Adrenal gland (tissue), 12 donors: ENCODE data around the gene SCCPDH. TPM values are rescaled to one million over a fixed set of nuclear protein-coding genes. Genes with fewer than 3 reads are reported as not detected.

Experiments used
- DNase-seq, 7 donors: peaks; one replicate each; pipeline ENCODE4 v3.0.0-alpha.2; 2019 to 2020
- H3K27ac ChIP-seq, 5 donors: fragments of 200-600 bp; sonication (generic) in 4 of 5; 1 replicate in 3 of 5; 2 replicates in 2 of 5; pipeline versions ENCODE4 v1.5.1 to v1.8.0; 2016 to 2020; ENCODE audit warnings: mild to moderate bottlenecking in 1 of 5
- H3K27me3 ChIP-seq: fragments of 200-600 bp; 2 replicates; pipeline ENCODE4 v1.8.0; 2021
- H3K36me3 ChIP-seq, 2 donors: fragments of 200-600 bp; replicated peaks in 1 of 2; 1 replicate in 1 of 2; 2 replicates in 1 of 2; pipeline versions ENCODE4 v1.5.1 to v1.8.0; 2018 to 2022
- H3K4me1 ChIP-seq, 2 donors: fragments of 200-600 bp; replicated peaks in 1 of 2; 1 replicate in 1 of 2; 2 replicates in 1 of 2; pipeline versions ENCODE4 v1.5.1 to v1.8.0; 2018 to 2021
- H3K4me3 ChIP-seq, 4 donors: fragments of 200-600 bp; sonication (generic) in 3 of 4; one replicate each; pipeline ENCODE4 v1.5.1; 2016 to 2018
- H3K9me3 ChIP-seq, 3 donors: fragments of 200-600 bp; sonication (generic) in 1 of 3; replicated peaks in 1 of 3; 1 replicate in 2 of 3; 2 replicates in 1 of 3; pipeline versions ENCODE4 v1.5.1 to v1.8.0; 2016 to 2021
- POLR2A ChIP-seq, 2 donors: fragments of 450-650 bp; IDR thresholded peaks; one replicate each; pipeline ENCODE4 v1.6.1; 2017; ENCODE audit warnings: antibody characterized with exemption in 2 of 2, mild to moderate bottlenecking in 2 of 2, moderate library complexity in 1 of 2
- WGBS, 4 donors: extraction: QIAGEN DNeasy Blood & Tissue Kit in 2 of 4; methylation state at CpG; one replicate each; pipeline versions ENCODE4 v1.1.5 to v1.1.7; 2013 to 2017; 5-methylcytosine and 5-hydroxymethylcytosine counted together
- intact Hi-C, 2 donors: fragments of 100-400 bp; cut with DNase I; formaldehyde crosslinking; loops; one replicate each; pipeline versions ENCODE4 v1.14.1 to v1.15.0; 2022 to 2023
- polyA plus RNA-seq, 3 donors: library from polyadenylated mRNA; stranded (reverse); fragments of 200-250 nt in 2 of 3; fragments of 350-450 nt in 1 of 3; fragmentation: Illumina TruSeq in 1 of 3; extraction: RNeasy Lipid Tissue Mini Kit (QIAGEN cat#74804) in 1 of 3; gene quantifications; one replicate each; pipeline ENCODE4 v1.2.3, GENCODE V29; 2013 to 2014
- total RNA-seq, 9 donors: library from RNA; depleted of rRNA in 4 of 9; stranded (reverse); fragments of >200 nt in 4 of 9; fragments of 120-200 nt in 1 of 9; fragmentation: NEBNext Ultra II Directional in 1 of 9; extraction: Animal tissue kit (Norgen Biotek cat#: 25700) in 1 of 9; gene quantifications; one replicate each; pipeline versions ENCODE4 v1.1.0 to v1.2.4, GENCODE V29; 2013 to 2023
- TF ChIP-seq, protein P1 (sequence below), 6 experiments: fragments of 450-650 bp in 4 of 6; fragments of 200-600 bp in 2 of 6; sonication (generic) in 1 of 6; IDR thresholded peaks; 1 replicate in 5 of 6; 2 replicates in 1 of 6; pipeline versions ENCODE4 v1.5.1 to v1.8.0; 2016 to 2021; ENCODE audit warnings: antibody characterized with exemption in 6 of 6, mild to moderate bottlenecking in 2 of 6, moderate library complexity in 1 of 6
- donor health status: healthy with polysubstance abuse.
- donor health status: Bipolar disorder and iron deficiency.
- donor health status: DM: yes; HTN: yes; CAD: no.
- donor health status: DM: no; HTN: no; CAD: no.
- donor health status: DM: no; HTN: no; CAD: no.
- donor health status: DM: yes; HTN: yes; CAD: no.

SCCPDH gene
- total and polyA plus RNA-seq, 12 donors, result 12.0 to 180 (median 60.7) TPM

DNA sequence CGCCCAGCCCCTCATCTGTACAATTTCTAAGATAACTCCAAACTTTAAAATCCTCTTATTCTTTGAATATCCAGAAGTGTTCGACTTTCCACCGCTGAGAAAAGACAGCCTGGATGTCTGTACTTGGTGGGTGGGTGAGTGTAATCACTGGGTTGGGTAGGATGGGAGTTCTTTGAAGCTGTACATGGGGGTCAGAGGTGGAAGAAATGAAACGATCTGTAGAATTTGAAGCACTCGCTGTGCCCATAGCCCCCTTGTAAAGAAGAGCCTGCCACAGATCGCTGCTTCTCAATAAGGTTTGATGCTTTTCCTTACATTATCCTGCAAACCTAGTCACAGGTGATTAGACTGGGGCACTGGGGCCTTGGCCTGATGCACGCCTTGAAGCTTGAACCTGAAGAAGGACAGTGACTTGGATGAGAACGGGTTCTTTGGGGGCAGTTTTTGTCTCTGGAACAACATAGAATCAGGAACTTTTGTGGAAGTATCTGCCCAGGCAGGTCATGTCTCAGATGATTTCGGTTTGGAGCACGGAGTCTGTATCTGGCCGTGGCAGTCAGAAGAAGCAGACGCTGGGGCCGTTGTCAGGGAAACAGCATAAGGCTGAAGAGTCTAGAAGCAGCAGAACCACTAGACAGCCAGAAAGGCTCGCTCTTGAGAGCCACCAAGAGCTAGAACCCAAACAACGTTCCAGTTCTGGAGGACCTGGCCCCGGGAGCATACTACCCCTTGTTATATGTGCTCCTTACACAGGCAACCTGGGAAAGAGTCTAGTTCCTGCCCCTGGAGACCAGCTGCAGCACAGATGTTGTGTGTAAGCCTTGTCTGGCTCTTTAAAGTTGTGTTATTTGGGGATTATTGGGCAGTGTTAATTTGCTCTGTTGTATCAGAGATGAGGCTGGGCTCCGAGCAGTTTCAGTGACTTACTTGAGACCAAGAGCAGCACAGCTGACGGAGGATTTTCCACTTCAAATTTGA, 45.1 kb upstream of the SCCPDH start:
- Histone ChIP-seq H3K27me3 (no peaks in the 10 kb centered on the region), H3K36me3 (no peaks in the 10 kb centered on the region), H3K4me3 (no peak overlapping the region), H3K27ac (peak overlapping the region in 1 of 5 donors; percentile 26), H3K9me3 (no peaks in the 10 kb centered on the region), H3K4me1 (peaks cover 0 to 14% of the 10 kb centered on the region in 2 donors)
- no peak for DNase-seq
- WGBS, 4 donors, result 77 to 81% (median 79%) methylated on average over 18 of the region's 18 CpGs
- no peak for TF ChIP-seq POLR2A (IDR thresholded peaks at IDR 0.05)
- TF ChIP-seq, protein P1, sequence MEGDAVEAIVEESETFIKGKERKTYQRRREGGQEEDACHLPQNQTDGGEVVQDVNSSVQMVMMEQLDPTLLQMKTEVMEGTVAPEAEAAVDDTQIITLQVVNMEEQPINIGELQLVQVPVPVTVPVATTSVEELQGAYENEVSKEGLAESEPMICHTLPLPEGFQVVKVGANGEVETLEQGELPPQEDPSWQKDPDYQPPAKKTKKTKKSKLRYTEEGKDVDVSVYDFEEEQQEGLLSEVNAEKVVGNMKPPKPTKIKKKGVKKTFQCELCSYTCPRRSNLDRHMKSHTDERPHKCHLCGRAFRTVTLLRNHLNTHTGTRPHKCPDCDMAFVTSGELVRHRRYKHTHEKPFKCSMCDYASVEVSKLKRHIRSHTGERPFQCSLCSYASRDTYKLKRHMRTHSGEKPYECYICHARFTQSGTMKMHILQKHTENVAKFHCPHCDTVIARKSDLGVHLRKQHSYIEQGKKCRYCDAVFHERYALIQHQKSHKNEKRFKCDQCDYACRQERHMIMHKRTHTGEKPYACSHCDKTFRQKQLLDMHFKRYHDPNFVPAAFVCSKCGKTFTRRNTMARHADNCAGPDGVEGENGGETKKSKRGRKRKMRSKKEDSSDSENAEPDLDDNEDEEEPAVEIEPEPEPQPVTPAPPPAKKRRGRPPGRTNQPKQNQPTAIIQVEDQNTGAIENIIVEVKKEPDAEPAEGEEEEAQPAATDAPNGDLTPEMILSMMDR (IDR thresholded peaks at IDR 0.05), result no peak
- intact Hi-C loops, result no loop called here

- Histone ChIP-seq H3K9me3 (no peaks in the 10 kb centered on the region), H3K27me3 (no peaks in the 10 kb centered on the region), H3K27ac (peak overlapping the region in 1 of 5 donors; percentile 26), H3K4me1 (peaks cover 0 to 14% of the 10 kb centered on the region in 2 donors), H3K4me3 (no peak overlapping the region), H3K36me3 (no peaks in the 10 kb centered on the region)
- TF ChIP-seq, protein P1 (IDR thresholded peaks at IDR 0.05), result no peak
- TF ChIP-seq POLR2A (IDR thresholded peaks at IDR 0.05), result no peak
- WGBS, 4 donors, result 58 to 68% (median 61%) methylated on average over 1 of the region's 1 CpG
- no peak for DNase-seq
- intact Hi-C loops, result loop anchor here (10.0 kb wide), 2 partner anchors 75 to 175 kb away; partner anchors contain the start of gene SMYD3 (in 1 of the 2)
These were observed 44.4 kb upstream of the SCCPDH start for GRCh38 chr1:246679794-246680177.

DNA sequence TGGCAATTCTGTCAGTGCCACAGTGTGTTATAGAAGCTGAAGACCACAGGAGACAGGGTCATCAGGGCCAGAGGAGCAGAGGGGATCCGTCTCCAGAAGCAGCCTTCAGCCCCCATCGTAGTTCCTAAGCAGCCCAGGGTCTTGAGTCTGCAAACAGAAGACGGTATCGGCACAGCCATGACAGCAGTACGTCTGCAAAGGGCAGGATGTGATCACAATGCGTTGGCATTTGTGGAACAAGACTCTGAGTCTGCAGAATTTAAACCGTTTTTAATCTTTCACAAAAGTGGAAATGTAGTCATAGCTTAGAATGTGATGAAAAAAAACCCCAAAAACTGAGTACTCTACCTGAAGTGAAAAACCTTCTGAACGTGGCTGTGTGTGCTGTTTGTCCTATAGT, 44.0 kb upstream of the SCCPDH start:
- Histone ChIP-seq H3K27ac (no peak overlapping the region), H3K36me3 (no peaks in the 10 kb centered on the region), H3K4me1 (peaks cover 0 to 14% of the 10 kb centered on the region in 2 donors), H3K27me3 (no peaks in the 10 kb centered on the region), H3K9me3 (no peaks in the 10 kb centered on the region), H3K4me3 (no peak overlapping the region)
- 66 to 81% (median 71%) methylated on average over 8 of the region's 8 CpGs for WGBS, 4 donors
- TF ChIP-seq, protein P1 (IDR thresholded peaks at IDR 0.05), result no peak
- TF ChIP-seq POLR2A (IDR thresholded peaks at IDR 0.05), result no peak
- intact Hi-C loops, result loop anchor here (10.0 kb wide), 2 partner anchors 75 to 175 kb away; partner anchors contain the start of gene SMYD3 (in 1 of the 2)
- no peak for DNase-seq

GRCh38 chr1:246680696-246681130, 43.5 kb upstream of the SCCPDH start:
- H3K4me3 ChIP-seq, result no peak overlapping the region
- intact Hi-C loops, result loop anchor here (10.0 kb wide), 2 partner anchors 74 to 176 kb away; partner anchors contain the start of gene SMYD3 (in 1 of the 2)
- H3K27ac ChIP-seq, result no peak overlapping the region
- peaks cover 0 to 14% of the 10 kb centered on the region in 2 donors for H3K4me1 ChIP-seq
- H3K27me3 ChIP-seq, result no peaks in the 10 kb centered on the region
- no peaks in the 10 kb centered on the region for H3K9me3 ChIP-seq
- WGBS, 4 donors, result 66 to 81% (median 76%) methylated on average over 10 of the region's 10 CpGs
- TF ChIP-seq POLR2A (IDR thresholded peaks at IDR 0.05), result no peak
- TF ChIP-seq, protein P1 (IDR thresholded peaks at IDR 0.05), result no peak
- no peaks in the 10 kb centered on the region for H3K36me3 ChIP-seq
- DNase-seq, result no peak
